Occipital lobe (tissue), 2 donors: ENCODE measurements around the gene DUSP7. TPM values are rescaled to one million over a fixed set of nuclear protein-coding genes. Genes with fewer than 3 reads are reported as not detected.

ENCODE experiments used
- DNase-seq: peaks from one replicate; lab custom pipeline; 2025; lab: John Stamatoyannopoulos, UW
- total RNA-seq: library from RNA; depleted of rRNA; stranded (reverse); fragments of >200 nt; gene quantifications from one replicate; pipeline ENCODE4 v1.2.3, GENCODE V29; 2014

Gene DUSP7
- total RNA-seq, 1 donor from 2014 or later: 10.8 TPM

- no peak for DNase-seq
Observed at GRCh38 chr3:52010431-52010830, 45.9 kb downstream of the DUSP7 start.

DNA sequence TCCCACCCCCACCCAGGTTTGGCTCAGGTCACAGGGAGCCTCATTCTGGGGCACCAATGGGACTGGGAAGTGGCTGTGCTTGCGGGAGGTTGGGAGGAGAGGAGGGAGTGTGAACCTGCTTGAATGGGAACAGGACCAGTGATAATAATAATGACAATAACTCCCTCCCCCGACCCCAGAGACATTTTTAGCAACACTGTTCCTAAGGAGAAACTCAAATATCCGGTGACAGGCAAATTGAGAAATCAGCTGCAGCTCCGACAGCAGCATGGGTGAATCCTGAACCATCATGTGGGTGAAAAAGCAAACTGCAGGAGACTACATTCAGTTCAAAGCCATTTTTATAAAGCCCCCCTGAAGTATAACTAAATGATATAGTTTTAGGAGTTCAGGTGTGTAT lies 49.1 kb downstream of the DUSP7 start:
- no peak for DNase-seq

DNA sequence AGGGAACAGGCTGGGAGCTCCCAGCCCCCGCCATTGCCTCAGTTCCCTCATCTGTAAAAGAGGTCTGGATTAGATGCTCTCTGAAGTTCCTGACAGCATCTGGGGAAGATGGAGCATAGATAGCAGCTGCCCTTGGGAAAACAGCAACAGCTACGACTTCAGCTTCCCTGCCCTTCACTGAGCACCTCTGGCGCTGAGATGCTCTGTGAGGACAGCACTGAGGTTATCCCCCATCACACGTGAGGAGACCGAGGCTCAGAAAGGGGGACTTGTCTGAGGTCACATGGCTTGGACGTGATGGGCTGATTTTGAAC lies 49.6 kb downstream of the DUSP7 start:
- DNase-seq: no peak

- DNase-seq: no peak
Observed at GRCh38 chr3:52006017-52006819, 50.2 kb downstream of the DUSP7 start.

DNA sequence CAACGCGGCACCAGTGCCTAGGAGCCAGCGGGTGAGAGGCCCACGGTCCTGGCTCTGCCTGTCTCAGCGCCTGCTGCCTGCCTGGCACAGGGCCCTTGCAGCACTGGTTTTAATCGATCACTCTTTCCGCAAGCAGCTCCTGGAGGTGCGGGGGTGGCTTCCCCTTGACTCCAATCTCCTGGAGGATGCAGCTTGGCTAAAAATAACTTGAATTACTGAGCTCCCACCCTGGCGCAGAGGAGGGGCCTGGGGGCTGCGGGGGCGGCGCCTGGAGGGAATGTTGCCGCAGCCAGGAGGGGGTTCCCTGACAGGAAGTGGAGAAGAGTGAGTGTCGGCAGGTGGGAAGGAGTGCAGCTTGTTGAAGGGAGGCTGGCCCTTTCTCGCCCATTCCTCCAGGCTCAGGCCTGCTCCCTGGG lies 50.8 kb downstream of the DUSP7 start:
- peak; percentile 54 for DNase-seq

GRCh38 chr3:52004906-52005395 lies 51.4 kb downstream of the DUSP7 start:
- DNase-seq: no peak

DNA sequence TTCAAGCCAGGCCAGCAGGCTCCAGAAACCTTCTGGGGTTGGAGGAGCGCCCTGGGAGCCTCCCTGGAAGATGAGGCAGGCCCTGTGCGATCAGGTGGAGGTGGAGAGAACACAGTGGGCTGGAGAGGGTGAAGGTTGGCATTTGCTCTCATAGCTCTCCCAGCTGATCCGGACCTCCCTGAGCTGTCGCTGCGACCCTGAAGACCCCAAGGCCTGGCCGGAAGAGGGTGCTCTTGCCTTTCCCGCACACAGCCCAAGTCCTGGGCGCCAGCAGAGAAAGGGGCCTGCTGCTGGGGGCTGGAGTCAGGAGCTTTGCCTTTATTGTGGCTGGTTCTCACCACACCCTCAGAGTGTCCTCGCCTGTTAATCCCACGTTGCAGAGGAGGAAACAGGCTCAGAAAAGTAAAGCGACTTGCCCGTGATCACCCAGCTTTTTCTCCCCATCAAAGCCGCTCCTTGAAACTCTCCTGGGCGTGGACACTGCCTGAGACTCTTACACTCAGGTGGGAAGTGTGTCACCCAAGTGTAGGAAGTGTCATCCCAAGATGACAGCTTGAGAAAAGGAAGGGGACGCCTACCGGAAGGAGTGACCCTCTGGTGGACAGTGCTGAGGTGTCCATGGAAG lies 52.1 kb downstream of the DUSP7 start:
- DNase-seq: no peak

- no peak for DNase-seq
Observed at GRCh38 chr3:52002748-52003147, 53.6 kb downstream of the DUSP7 start.

- peak; percentile 45 for DNase-seq
Observed at GRCh38 chr3:52001443-52001974, 54.9 kb downstream of the DUSP7 start.

GRCh38 chr3:51999846-52000245 lies 56.5 kb downstream of the DUSP7 start:
- DNase-seq: no peak

Other genes with a start within 250 kb of the DUSP7 start
- not detected for gene IQCF2, start 195.0 kb downstream of the DUSP7 start, total RNA-seq
- not detected for gene IQCF5, start 181.0 kb downstream of the DUSP7 start, total RNA-seq
- not detected for gene IQCF1, start 153.2 kb downstream of the DUSP7 start, total RNA-seq
- 16.8 TPM for gene RRP9, start 114.7 kb downstream of the DUSP7 start, total RNA-seq
- 1.7 TPM for gene PARP3, start 114.2 kb downstream of the DUSP7 start, total RNA-seq
- 0.62 TPM for gene GPR62, start 101.2 kb downstream of the DUSP7 start, total RNA-seq
- gene PCBP4, start 89.1 kb downstream of the DUSP7 start, total RNA-seq: 42.7 TPM
- 1.9 TPM for gene ABHD14B, start 82.5 kb downstream of the DUSP7 start, total RNA-seq
- gene ABHD14A, start 81.5 kb downstream of the DUSP7 start, total RNA-seq: 20.6 TPM
- 2.8 TPM for gene ACY1, start 73.0 kb downstream of the DUSP7 start, total RNA-seq
- gene RPL29, start 60.7 kb downstream of the DUSP7 start, total RNA-seq: 778 TPM
- 3.1 TPM for gene POC1A, start 97.9 kb upstream of the DUSP7 start, total RNA-seq
- 36.2 TPM for gene ALAS1, start 141.6 kb upstream of the DUSP7 start, total RNA-seq
- gene TLR9, start 169.1 kb upstream of the DUSP7 start, total RNA-seq: under 0.01 TPM
- gene TWF2, start 182.6 kb upstream of the DUSP7 start, total RNA-seq: 24.8 TPM
- 7.0 TPM for gene PPM1M, start 189.2 kb upstream of the DUSP7 start, total RNA-seq
- 158 TPM for gene WDR82, start 222.1 kb upstream of the DUSP7 start, total RNA-seq
- gene GLYCTK, start 231.3 kb upstream of the DUSP7 start, total RNA-seq: 3.6 TPM